ENCODE measurements around the gene CYFIP2.
A peak's percentile ranks its signal among the peaks of the same experiment; 100 is the strongest.
"Not testable (repeated sequence)": the region's sequence is repeated elsewhere in the genome, so short reads cannot be mapped to it uniquely, and the experiment has no call there.

Gene CYFIP2

GRCh38 chr5:157265714-157266285 is at the start of gene CYFIP2:
Gene CYFIP2, plus strand, starts transcription at chr5:157266123. Its CDS starts 19,239 bp downstream, at chr5:157285362.
- DNase-seq, result no peak

GRCh38 chr5:157216391-157217142 is 49.4 kb upstream of the CYFIP2 start:
- no peak for DNase-seq

- DNase-seq, result no peak
These were observed 48.5 kb upstream of the CYFIP2 start for GRCh38 chr5:157217289-157218024.

GRCh38 chr5:157219491-157220271 is 46.2 kb upstream of the CYFIP2 start:
- DNase-seq, result no peak

GRCh38 chr5:157221959-157222358 is 44.0 kb upstream of the CYFIP2 start:
- no peak for DNase-seq

GRCh38 chr5:157222506-157223230 is 43.3 kb upstream of the CYFIP2 start:
- DNase-seq, result no peak

GRCh38 chr5:157225469-157226422 is 40.2 kb upstream of the CYFIP2 start:
- no peak for DNase-seq

- DNase-seq, result no peak
These were observed 35.3 kb upstream of the CYFIP2 start for GRCh38 chr5:157230610-157231009.

GRCh38 chr5:157232706-157233105 is 33.2 kb upstream of the CYFIP2 start:
- no peak for DNase-seq

GRCh38 chr5:157233515-157233914 is 32.4 kb upstream of the CYFIP2 start:
- DNase-seq, result no peak

- DNase-seq, result no peak
These were observed 29.5 kb upstream of the CYFIP2 start for GRCh38 chr5:157236423-157236822.

GRCh38 chr5:157241483-157241882 is 24.4 kb upstream of the CYFIP2 start:
- DNase-seq, result no peak

- not testable (repeated sequence) for DNase-seq
These were observed 21.2 kb upstream of the CYFIP2 start for GRCh38 chr5:157244704-157245103.

- no peak for DNase-seq
These were observed 20.4 kb upstream of the CYFIP2 start for GRCh38 chr5:157245476-157245875.

GRCh38 chr5:157245886-157246285 is 20.0 kb upstream of the CYFIP2 start:
- DNase-seq, result no peak

- no peak for DNase-seq
These were observed 18.7 kb upstream of the CYFIP2 start for GRCh38 chr5:157247267-157247666.

GRCh38 chr5:157248821-157249470 is 17.0 kb upstream of the CYFIP2 start:
- DNase-seq, result no peak

- DNase-seq, result no peak
These were observed 13.0 kb upstream of the CYFIP2 start for GRCh38 chr5:157252711-157253465.

- DNase-seq, result peak; percentile 27
These were observed 12.4 kb upstream of the CYFIP2 start for GRCh38 chr5:157253547-157253946.

GRCh38 chr5:157258450-157258849 is 7.5 kb upstream of the CYFIP2 start:
- DNase-seq, result no peak
